NCI-H2196 treated with DMSO at 0.1 percent for 48 hours (cell line): ENCODE results near the gene ZNF592.

Experiments used
- DNase-seq: peaks from one replicate; lab custom pipeline; 2025; ENCODE audit not compliant: unreplicated experiment; lab: John Stamatoyannopoulos, UW

Gene ZNF592

DNA sequence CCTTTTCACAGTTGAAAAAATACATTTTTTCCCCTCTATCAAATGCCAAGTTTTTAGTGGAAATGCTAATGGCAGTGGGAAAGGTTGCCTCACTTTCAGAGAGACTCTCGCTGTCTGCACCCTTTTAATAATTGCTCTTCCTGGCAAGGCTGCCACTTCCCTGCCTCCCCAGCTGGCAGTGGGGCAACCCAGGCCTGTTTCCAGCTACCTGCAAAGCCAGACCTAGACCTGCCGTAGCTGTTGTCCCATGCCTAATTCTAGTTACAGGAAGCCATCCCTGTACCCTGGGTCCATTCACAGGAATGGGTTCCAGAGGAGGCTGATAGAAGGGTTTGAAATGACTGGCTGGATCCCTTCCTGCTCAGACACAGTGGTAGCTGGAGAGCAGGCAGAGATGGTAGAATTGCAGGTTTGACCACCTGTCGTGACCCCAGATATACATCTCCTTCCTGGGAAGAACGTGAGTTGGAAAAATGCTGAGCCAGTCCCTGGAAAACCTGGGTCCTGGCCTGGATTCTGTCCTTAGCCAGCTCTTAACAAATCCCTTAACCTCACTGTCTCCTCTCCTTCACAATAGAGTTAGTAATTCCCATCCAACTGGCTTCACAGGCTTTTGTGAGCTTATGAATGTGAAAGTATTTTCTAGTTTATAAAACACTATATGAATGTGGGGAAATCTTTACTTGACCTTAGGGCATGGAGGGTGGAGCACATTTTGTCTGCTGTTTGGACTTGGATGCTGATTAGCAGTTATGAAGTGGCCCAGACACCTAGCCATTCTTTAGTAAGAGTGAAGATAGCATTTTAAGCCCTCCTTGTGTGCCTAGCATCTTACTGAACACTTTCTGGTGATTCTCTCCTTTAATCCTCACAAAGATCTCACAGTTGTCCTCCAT, 55.9 kb downstream of the ZNF592 start:
- no peak for DNase-seq

DNA sequence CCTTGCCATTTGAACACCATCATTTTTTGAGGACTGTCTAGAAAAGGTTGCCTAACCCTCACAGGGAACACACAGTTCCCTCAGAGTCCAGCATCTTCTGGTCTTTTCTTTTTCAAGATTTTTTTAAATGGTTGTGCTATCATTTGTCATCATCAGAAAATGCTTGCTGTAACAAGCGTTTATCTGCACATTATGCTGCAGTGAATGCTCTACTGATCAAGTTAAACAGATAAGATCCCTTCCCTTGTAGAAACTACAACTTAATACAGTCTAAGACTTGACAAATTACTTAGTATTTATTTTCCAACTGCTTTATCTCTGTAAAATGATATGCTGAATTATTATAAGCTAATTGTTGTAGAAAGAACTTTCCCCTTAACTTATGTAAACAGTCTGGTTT, 56.8 kb downstream of the ZNF592 start:
- DNase-seq = no peak

DNA sequence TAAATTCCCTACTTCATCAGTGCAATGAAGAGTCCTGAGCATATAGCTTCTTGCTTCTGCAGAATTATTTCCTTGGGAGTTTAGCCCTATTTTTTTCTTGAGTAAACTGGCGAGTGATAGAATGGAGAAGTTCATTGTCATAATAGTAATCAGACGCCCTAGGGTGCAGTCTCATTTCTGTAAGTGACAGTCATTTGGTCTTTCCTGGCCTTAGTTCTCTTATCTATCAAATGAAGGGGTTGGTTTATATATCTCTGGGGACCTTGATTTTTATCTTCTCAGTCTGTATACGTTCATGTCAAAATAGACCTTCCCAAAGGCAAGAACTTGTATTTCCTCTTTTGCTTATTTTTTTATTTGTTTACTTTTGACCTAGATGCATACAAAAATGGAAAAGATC, 58.8 kb downstream of the ZNF592 start:
- no peak for DNase-seq

DNA sequence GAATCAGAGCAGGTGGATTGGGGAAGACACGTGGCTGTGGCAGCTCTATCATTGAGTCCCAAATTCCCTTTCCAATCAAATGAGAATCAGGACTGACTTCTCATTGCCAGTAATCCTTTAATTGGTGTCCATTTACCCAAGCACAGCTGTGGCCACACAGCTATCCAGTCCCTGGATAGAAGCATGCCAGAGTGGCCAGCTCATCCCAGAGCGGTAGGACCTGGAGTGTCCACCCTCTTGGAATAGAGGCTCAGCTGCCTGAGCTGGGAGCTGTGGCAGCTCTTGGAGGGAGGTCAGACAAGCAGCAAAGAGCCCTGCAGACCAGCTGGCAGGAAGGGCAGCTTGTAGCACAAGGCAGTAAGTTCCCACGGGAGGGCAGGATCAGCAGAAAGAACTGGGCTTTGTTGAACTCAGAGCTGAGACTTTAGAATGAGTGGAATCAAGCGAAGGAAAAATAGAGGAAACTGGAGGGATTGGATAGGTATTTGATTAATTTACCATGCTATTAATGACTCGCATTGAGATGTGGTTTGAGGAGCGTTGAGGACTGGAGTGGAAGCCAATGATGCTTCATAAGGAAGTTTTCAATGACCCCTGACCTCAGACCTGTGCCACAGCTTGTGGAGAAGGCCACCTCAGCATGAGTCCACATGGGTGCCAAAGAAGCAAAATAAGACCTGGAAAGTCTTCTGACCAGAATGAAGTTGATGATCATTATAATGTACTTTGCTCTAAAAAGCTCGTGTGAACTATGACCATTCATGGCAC, 61.9 kb downstream of the ZNF592 start:
- no peak for DNase-seq

DNA sequence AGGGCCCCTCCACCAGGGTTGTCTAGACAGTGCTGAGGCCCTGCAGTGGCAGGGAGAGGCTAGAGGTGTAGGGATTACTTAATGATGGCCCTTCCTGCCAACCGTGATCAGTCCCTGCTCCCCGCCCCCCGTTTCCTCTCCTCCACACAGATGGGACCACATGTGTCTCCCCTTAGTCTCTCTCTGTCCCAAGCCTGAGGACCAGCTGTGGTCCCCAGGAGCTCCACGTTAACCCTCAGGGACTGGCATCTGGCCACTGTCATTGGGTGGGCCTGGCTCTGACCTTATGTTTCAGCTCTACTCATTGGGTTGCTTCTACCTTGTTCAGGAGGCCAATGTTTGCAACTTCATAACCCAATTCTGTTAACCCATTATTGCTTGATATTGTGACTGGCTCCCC, 62.8 kb downstream of the ZNF592 start:
- DNase-seq = no peak

DNA sequence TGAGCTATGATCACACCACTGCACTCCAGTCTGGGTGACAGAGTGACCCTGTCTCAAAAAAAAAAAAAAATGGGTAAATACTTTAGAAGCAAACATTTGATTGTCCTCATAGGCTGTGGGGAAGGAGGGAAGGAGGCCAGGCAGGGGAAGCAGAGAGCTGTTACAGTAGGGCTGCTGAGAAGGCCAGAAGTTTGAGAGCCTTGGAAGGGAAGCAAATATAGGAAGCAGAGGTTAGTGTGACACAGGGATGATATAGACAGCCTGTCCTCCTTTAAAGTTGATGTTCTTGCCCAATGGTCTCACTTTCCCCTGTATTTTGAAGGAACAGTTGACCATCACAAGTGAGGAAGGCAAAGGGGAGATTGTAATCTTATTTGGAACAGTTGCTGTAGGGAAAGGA, 63.4 kb downstream of the ZNF592 start:
- DNase-seq = no peak

DNA sequence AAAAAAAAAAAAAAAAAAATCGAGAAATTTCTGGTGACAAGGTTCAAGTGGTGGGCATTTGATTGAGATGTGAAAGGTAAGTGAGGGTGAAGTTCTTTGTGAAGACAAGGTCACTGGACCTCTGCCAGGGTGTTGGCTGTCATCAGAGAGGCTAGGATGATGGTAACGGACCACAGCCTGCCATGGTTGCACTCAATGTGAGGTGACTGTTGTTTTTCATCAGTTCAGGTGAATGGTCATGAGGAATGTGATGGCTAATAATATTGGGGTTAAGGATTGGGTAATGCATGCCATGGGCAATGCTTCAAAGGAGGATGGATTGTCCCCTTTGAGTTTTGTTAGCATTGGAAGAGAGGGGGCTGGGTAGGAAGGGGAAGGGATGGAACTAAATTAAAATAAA, 64.5 kb downstream of the ZNF592 start:
- DNase-seq = no peak

DNA sequence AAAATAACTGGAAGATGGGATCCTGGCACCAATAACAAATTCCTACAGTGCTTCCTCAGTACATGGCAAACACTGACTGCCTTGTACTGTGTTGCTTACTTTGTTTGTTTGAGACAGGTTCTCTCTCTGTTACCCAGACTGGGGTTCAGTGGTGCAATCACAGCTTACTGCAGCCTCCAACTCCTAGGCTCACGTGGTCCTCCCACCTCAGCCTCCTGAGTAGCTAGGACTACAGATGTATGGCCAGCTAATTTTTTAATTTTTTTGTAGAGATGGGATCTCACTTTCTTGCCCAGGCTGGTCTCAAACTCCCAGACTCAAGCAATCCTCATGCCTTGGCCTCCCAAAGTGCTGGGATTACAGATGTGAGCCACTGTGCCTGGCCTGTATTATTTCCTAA, 65.0 kb downstream of the ZNF592 start:
- DNase-seq = no peak

DNA sequence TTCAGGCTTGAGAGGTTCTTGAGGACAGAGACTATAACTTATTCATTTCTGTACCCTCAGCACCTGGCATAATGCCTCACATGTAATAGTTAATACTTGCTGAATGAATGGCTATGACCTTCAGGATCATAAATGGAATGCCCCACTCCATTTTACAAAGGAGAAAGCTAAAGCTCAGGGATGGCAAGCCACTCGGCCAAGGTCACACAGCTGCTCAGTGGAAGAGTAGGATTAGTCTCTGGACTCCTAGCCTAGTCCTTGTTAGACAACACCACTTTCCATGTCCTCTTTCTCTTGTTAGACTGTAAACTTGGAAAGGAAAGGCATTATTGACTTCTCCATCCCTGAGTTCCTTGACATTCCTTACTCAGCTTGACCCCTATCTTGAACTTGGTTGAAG, 65.5 kb downstream of the ZNF592 start:
- DNase-seq = no peak

DNA sequence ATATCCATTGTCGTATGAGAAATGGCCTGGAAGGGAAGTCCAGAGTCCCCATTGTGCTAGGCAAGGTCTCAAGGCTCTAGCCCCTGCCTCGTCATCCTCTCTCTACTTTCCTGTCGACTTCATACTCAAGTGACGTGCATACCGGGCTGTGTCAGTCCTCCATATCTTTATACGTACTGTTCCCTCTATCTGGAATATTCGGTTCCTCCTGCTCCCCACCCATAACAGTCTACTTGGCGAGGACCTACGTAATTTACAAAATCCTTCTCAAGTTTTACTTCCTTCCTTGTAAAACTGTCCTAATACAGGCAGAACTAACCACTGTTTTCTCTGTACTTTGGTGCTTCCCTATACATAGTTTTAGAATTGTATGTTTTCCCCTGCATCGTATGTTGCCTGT, 66.5 kb downstream of the ZNF592 start:
- DNase-seq = no peak

DNA sequence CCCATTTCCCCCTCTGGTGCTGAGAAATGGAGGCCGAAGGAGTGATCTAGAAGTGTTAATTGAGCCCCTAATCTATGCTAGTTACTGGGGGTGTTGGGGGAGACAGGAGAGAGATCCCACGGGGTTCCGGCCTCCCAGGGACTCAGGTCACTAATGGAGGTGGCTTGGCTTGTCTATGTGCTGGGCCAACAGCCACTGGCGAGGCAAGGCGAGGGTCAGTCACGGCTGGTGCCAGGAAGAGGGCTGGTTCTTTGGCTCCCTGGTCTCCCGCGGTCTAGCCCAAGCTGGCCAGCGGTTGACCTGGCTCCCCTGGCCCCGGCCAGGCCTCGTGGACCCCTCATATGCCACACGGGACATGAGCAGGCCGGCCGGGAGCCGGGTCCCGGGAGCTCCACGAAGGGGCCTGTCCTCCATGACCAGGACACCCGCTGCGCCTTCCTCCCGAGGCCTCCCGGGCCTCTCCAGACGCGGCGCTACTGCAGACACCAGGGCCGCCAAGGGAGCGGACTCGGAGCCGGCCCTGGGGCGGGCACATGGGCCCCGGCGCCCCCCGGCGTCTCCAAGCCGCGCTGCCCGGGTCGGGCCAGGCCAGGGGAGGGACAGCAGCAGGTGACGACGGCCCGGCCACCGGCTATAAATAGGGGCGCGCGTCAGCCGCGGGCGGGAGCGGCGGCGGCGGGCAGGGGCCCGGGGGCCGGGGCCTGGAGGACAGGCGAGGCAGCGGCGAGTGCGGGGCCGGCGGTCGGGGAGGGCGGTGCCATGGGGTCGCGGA, 68.5 kb downstream of the ZNF592 start, which contains the start of gene ALPK3:
Gene ALPK3 (plus strand): TSS at position 663 of the 772 bp plus-strand sequence. CDS start 97 bp downstream, at position 760.
- no peak for DNase-seq

DNA sequence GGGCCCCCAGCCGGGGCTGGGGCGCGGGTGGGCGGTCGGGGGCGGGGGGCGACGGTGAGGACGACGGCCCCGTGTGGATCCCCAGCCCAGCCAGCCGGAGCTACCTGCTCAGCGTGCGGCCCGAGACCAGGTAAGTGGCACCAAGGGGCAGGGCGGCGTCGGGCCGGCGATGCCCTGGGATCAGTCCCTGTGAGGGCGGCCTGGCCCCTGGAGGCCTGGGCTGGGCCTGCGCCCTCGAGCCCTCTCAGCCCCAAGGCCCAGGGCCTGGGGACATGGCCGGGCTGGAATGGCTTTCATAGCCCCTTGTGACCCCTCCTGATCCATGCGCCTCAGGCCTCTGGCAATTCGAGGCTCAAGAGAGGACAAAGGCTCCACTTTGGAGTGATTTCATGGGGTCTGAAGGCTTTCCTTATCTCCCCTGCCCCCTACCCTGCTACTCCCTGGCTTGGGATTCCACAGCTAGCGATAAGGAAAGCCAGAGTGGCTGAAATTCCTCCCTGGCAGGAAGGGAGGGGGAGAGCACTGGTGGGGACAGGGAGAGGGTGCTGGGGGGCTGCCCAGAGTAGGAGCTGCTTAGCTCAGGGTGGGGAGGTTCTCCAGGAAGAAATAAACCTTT, 69.2 kb downstream of the ZNF592 start:
- DNase-seq = no peak

DNA sequence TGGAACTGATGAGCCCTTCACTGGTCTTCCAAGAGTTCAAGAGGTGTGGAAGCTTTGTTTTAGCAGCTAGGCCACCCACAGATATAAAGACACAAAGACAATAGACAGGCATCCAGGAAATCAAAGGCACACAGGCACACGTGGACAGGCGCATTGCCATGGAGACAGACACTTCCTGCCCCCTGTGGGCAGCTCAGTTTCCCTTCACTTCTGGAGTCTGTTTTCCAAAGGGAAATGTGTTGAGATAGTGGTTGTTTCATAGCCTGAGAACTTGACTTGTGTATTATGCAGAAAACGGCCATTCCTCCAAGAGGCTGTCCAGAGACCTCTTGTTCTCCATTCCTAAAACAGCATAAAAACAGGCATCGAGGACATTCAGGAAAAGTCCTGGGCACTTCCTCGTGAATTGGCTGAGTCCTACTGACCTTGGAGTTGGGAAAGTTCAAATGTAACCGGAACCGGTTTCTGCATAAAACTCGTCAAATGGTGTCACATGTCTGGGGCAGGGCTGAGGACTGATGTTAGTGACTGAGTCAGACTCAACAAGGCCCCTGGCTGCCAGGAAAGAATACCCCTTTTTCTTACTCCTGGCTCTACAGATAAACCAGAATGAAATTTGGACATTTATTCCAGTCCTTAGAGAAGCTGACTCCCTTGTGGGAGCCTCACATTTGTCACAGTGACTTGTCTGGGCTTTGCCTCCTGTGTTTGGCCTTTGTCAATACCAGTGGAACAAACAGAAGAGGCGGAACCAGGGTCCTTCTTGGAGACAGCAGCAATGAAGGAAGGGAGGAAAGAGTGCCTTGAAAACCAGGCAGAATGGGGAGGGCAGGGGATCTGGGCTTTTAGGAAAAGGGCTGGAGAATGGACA, 70.1 kb downstream of the ZNF592 start:
- DNase-seq = no peak

DNA sequence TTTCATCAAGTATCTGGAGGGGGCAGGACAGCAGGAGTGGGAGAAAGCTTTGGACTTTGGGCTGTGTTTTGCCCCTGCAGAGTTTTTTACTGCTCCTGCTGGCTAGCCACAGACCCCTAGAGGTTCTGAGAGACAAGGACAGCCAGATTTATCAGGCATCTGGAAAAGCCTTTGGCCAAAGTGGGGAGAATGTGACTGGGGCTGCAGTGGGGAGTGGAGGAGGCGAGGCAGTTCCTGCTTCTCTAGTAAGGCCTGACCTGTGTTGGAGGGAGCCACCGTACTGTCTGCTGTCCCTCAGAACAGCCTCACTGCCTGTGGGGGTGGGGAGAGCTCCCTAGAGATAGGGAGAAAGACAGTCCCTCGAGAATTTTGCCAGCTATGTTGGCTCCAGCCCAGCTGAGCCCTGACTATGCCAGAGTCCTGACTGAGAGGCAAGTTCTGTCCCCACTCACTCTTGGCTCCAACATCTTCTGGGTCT, 70.9 kb downstream of the ZNF592 start:
- DNase-seq = no peak

DNA sequence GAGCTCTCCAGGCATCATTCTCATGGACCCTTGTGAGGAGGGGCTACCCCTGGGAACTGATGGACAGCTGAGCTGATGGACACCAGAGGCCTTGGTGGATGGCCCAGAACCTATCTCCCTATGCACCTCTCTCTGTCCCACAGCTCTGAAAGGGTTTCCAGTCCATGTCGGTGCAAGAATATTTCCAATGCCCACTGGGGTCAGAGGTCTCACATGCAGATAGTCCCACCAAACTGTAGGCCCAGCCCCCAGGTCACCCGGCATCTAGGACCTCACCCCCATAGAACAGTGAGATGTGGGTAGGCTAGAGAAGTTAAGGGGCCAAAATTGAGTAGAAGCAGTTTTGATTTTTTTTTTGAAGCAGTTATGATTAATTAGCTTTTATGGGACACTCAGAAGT, 71.4 kb downstream of the ZNF592 start:
- no peak for DNase-seq

DNA sequence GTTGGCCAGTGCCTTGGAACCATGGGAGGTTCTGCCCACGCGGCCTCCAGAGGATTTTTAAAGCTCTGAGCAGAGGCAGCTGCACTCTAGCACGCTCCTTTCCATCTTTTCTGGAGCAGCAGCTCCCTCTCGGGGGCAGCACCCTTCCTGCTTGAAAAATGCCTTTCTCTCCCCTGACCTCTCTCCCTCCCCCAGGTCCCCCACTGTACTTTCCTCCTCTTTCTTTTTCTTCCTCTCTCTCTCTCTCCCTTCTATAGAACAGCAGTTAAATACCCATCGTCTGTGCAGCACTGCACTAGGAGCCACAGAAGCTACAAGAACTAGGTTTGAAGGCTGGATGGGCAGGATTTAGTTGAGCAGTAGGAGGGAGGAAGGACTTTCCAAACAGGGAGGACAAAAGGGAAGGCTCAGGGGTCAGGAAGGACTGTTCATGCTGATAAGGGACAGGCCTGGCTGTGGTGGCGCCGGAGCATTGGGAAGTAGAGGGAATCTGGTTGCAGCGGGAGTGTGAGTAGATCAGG, 73.2 kb downstream of the ZNF592 start:
- no peak for DNase-seq

DNA sequence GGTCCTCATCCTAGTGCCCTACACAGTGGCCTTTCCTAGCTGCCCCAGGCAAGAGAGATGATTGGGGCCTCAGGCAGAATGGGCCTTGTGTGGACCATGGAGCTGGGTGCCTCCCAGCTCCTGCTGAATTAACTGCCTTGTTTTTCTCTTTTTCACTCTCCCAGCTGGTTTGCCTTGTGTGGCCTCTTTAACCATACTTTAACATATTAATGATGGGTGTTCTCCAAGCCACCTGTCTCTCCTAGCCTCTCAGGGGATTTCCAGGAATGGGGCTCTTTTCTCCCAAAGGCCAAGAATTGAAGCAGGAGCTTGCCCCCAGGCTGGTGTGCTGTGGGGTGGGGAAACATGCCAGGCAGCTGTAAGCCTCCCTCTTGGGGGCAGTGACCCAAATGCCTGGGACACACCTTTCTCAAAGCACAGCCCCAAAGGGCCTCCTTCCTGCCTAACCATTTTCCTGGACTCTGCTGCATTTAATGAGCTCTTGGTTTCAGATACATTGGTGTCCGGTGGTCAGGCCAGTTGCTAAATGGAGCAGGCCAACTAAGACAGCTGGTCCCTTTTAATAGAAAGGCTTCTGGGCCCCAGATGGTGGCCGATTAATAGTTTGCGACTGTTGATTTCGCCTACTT, 74.4 kb downstream of the ZNF592 start:
- no peak for DNase-seq

DNA sequence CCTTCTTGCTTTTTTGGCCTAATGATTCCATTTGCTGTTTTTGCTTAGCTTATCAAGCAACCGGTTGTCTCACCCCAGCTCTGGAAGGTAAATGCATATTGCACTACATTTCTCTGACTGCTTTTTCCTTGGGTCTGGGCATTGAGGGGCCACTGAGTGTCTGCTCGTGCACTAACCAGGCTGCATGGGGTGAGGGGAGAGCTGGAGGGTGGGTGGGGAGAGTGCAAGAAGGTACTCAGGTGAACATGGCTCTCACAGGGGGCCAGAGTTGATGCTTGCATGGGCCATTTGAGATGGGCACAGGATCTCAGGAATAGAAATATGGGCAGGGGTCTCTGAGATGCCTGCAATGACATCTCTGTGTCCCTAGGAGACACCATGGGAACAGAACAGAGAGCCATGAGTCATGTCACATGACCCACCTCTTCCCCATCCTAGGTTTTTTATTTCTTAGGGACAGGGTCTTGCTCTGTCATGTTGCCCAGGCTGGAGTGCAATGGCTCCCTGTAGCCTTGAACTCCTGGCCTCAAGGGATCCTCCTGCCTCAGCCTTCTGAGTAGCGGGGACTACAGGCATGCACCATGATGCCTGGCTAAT, 75.0 kb downstream of the ZNF592 start:
- DNase-seq = no peak
